Spleen (tissue), 7 donors: ENCODE data around the gene PTPN13.

Experiments
- POLR2A ChIP-seq, 3 donors: fragments of 450-650 bp; IDR thresholded peaks; one replicate each; pipeline ENCODE4 v1.5.1; 2017; ENCODE audit warnings: antibody characterized with exemption in 3 of 3, mild to moderate bottlenecking in 1 of 3
- TF ChIP-seq, protein P1 (sequence below), 11 experiments: fragments of 200-600 bp in 7 of 11; fragments of 450-650 bp in 4 of 11; sonication (generic) in 4 of 11; IDR thresholded peaks in 8 of 11; conservative IDR thresholded peaks in 3 of 11; 1 replicate in 7 of 11; 2 replicates in 4 of 11; pipeline versions ENCODE4 v1.4.0 to v1.8.0; 2016 to 2021; ENCODE audit warnings: antibody characterized with exemption in 11 of 11, inconsistent platforms in 4 of 11, mild to moderate bottlenecking in 1 of 11
- donor health status: DM: no; HTN: no; CAD: no; lungs with moderate emphysema.
- donor health status: DM: no; HTN: no; CAD: no.
- donor health status: DM: no; HTN: no; CAD: no.

DNA sequence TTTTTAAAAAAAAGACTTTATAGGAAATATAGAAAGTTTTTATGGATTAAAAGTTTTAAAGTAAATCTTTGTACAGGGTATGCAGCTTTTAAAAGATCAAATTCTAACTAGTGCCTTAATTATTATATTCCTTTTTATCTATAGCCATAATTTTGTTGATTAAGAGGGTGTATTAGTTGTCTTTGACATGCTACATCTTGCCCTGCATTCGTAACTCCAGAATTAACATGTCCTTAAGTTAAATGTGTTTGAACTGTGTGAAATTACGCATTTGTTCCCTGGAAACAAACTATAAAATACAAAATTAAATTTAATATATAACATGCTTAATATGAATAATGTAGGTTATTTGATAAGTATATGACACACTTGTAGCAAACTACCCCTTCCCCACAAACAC is 66.3 kb downstream of the PTPN13 start:
- TF ChIP-seq, protein P1, sequence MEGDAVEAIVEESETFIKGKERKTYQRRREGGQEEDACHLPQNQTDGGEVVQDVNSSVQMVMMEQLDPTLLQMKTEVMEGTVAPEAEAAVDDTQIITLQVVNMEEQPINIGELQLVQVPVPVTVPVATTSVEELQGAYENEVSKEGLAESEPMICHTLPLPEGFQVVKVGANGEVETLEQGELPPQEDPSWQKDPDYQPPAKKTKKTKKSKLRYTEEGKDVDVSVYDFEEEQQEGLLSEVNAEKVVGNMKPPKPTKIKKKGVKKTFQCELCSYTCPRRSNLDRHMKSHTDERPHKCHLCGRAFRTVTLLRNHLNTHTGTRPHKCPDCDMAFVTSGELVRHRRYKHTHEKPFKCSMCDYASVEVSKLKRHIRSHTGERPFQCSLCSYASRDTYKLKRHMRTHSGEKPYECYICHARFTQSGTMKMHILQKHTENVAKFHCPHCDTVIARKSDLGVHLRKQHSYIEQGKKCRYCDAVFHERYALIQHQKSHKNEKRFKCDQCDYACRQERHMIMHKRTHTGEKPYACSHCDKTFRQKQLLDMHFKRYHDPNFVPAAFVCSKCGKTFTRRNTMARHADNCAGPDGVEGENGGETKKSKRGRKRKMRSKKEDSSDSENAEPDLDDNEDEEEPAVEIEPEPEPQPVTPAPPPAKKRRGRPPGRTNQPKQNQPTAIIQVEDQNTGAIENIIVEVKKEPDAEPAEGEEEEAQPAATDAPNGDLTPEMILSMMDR (IDR thresholded peaks at IDR 0.05 in 8 of 11, conservative IDR thresholded peaks at IDR 0.05 in 3 of 11) = no peak
- TF ChIP-seq POLR2A (IDR thresholded peaks at IDR 0.05) = no peak
